Panc1 (cell line): Measurements from ENCODE around the gene TACC2. TPM values are rescaled to one million over a fixed set of nuclear protein-coding genes. Genes with fewer than 3 reads are reported as not detected.

Source experiments
- ATAC-seq: fragments of 200-7000 bp; cut with Tn5 transposase; 2 replicates; pipeline ENCODE4 v1.9.1; 2020; ENCODE audit warnings: mild to moderate bottlenecking, moderate library complexity
- BruUV-seq: library from RNA; stranded (reverse); fragments of 400-500 nt; replicated peaks from 2 replicates; lab custom pipeline; 2021; lab: Mats Ljungman, UMichigan
- CTCF ChIA-PET: fragments of 300-600 bp; sonication (Branson Sonifier 250); formaldehyde crosslinking; loops from one replicate; lab custom pipeline; 2022; ENCODE audit warnings: antibody characterized with exemption; lab: Charles Lee
- POLR2A ChIA-PET: fragments of 300-600 bp; sonication (Branson Sonifier 250); formaldehyde crosslinking; loops from one replicate; lab custom pipeline; 2022; ENCODE audit warnings: antibody characterized with exemption; lab: Charles Lee
- DNase-seq: peaks from one replicate; pipeline ENCODE4 v3.0.0-alpha.2; 2010; ENCODE audit warnings: low read depth, low spot score
- H3K27ac ChIP-seq: 2 replicates; pipeline ENCODE4 v1.5.1; 2011; ENCODE audit warnings: mild to moderate bottlenecking, low read length, inconsistent platforms
- H3K27me3 ChIP-seq: fragments of 200-500 bp; sonication (Bioruptor generic); 2 replicates; pipeline ENCODE4 v1.6.0; 2014; ENCODE audit warnings: low read length, inconsistent platforms; ENCODE audit not compliant: control insufficient read depth, insufficient read depth
- H3K36me3 ChIP-seq: fragments of 200-500 bp; sonication (Bioruptor generic); 2 replicates; pipeline ENCODE4 v1.5.1; 2014; ENCODE audit warnings: inconsistent platforms, mild to moderate bottlenecking, low read length, moderate library complexity; ENCODE audit not compliant: control insufficient read depth, insufficient read depth
- H3K4me1 ChIP-seq: 2 replicates; pipeline ENCODE4 v1.5.1; 2011; ENCODE audit warnings: inconsistent platforms, mild to moderate bottlenecking, low read length, moderate library complexity; ENCODE audit not compliant: control insufficient read depth, insufficient read depth
- H3K4me3 ChIP-seq, 2 experiments: 2 replicates each; pipeline ENCODE4 v1.5.1; 2011 to 2012; ENCODE audit warnings: low read depth in 2 of 2, low read length in 2 of 2, mild to moderate bottlenecking in 2 of 2, inconsistent platforms in 1 of 2, moderate library complexity in 1 of 2
- H3K9me3 ChIP-seq: fragments of 200-500 bp; sonication (Bioruptor generic); 2 replicates; pipeline ENCODE4 v1.5.1; 2014; ENCODE audit warnings: low read depth, mild to moderate bottlenecking, inconsistent platforms, low read length, moderate library complexity; ENCODE audit not compliant: control insufficient read depth, insufficient read depth
- CTCF ChIP-seq: fragments of 450-650 bp; IDR thresholded peaks from 2 replicates; pipeline ENCODE4 v1.5.1; 2017; ENCODE audit warnings: mild to moderate bottlenecking
- POLR2AphosphoS5 ChIP-seq: IDR thresholded peaks from 2 replicates; pipeline ENCODE4 v1.6.1; 2012; ENCODE audit warnings: mild to moderate bottlenecking, low read depth, low read length, moderate library complexity
- REST ChIP-seq, 2 experiments: IDR thresholded peaks; 2 replicates each; pipeline ENCODE4 v1.6.1; 2011 to 2012; ENCODE audit warnings: low read depth in 2 of 2, control low read depth in 1 of 2, low read length in 1 of 2, mild to moderate bottlenecking in 1 of 2, moderate library complexity in 1 of 2; ENCODE audit not compliant: insufficient read depth in 1 of 2
- SIN3A ChIP-seq: IDR thresholded peaks from 2 replicates; pipeline ENCODE4 v1.6.1; 2012; ENCODE audit warnings: low read depth, mild to moderate bottlenecking, low read length, moderate library complexity, borderline replicate concordance; ENCODE audit not compliant: insufficient read depth
- TCF7L2 ChIP-seq: IDR thresholded peaks from 2 replicates; pipeline ENCODE4 v1.6.1; 2011; ENCODE audit warnings: mild to moderate bottlenecking, low read depth, low read length, inconsistent platforms
- in situ Hi-C: cut with HindIII; loops from 2 replicates; pipeline ENCODE4 v1.10.0; 2016; ENCODE audit warnings: low sequenced_read_pairs, low pct_unique_long_range_greater_than_20kb
- intact Hi-C: fragments of 100-400 bp; cut with micrococcal nuclease; formaldehyde crosslinking; loops from one replicate; pipeline ENCODE4 v1.10.0; 2022; ENCODE audit not compliant: unreplicated experiment
- total RNA-seq: library from RNA; stranded (reverse); gene quantifications from one replicate; pipeline ENCODE4 v1.2.1, GENCODE V29; 2021; ENCODE audit not compliant: unreplicated experiment

The TACC2 gene
- total RNA-seq, 1 experiment from 2014 or later = 133 TPM

GRCh38 chr10:122029499-122030199 lies 40.7 kb downstream of the TACC2 start:
- ATAC-seq (peak; percentile 94), DNase-seq (no peak)
- peak overlapping the region; percentile 55 for H3K27ac ChIP-seq
- ChIA-PET CTCF (interaction anchor here (0.6 kb wide), 3 partner anchors 15 to 161 kb away, joined by 3 to 6 read pairs (median 3); no protein-coding TSS in a partner anchor), POLR2A (no interaction called here)
- peaks cover 17% of the 10 kb centered on the region for H3K4me1 ChIP-seq
- no TSS peak for BruUV-seq
- no peaks in the 10 kb centered on the region for H3K9me3 ChIP-seq
- H3K27me3 ChIP-seq = no peaks in the 10 kb centered on the region
- no peak; the same call in 1 of the 2 replicates for TF ChIP-seq CTCF
- no peak for TF ChIP-seq TCF7L2
- no peak for TF ChIP-seq POLR2AphosphoS5
- no peak overlapping the region for H3K4me3 ChIP-seq
- in situ Hi-C loops (no loop called here), intact Hi-C loops (loop anchor here (5.0 kb wide), 1 partner anchor 83 kb away; no protein-coding TSS in a partner anchor)
- no peaks in the 10 kb centered on the region for H3K36me3 ChIP-seq

- intact Hi-C loops (loop anchor here (5.0 kb wide), 1 partner anchor 82 kb away; no protein-coding TSS in a partner anchor), in situ Hi-C loops (no loop called here)
- no peak for DNase-seq
- H3K36me3 ChIP-seq = no peaks in the 10 kb centered on the region
- no peaks in the 10 kb centered on the region for H3K9me3 ChIP-seq
- ChIA-PET CTCF (no interaction called here), POLR2A (no interaction called here)
- no peak for TF ChIP-seq POLR2AphosphoS5
- no TSS peak for BruUV-seq
- no peak overlapping the region for H3K4me3 ChIP-seq
- peak overlapping the region; percentile 55 for H3K27ac ChIP-seq
- H3K4me1 ChIP-seq = peaks cover 17% of the 10 kb centered on the region
- no peaks in the 10 kb centered on the region for H3K27me3 ChIP-seq
- peak; percentile 72 for ATAC-seq
Observed at GRCh38 chr10:122030200-122030552, 41.2 kb downstream of the TACC2 start.

GRCh38 chr10:122033224-122033926 lies 44.4 kb downstream of the TACC2 start:
- POLR2A ChIA-PET = interaction anchor here (0.6 to 1.0 kb wide), 2 partner anchors 30 to 475 kb away, joined by 3 to 12 read pairs; no protein-coding TSS in a partner anchor
- DNase-seq = no peak
- no TSS peak for BruUV-seq

More at GRCh38 chr10:122033224-122033926, 44.4 kb downstream of the TACC2 start:
- H3K4me1 ChIP-seq = peaks cover 19% of the 10 kb centered on the region
- CTCF ChIA-PET = no interaction called here
- ATAC-seq = no peak
- no peaks in the 10 kb centered on the region for H3K36me3 ChIP-seq
- TF ChIP-seq POLR2AphosphoS5 (no peak), SIN3A (no peak), REST (IDR thresholded peaks at IDR 0.05; ENCODE audit: insufficient read depth in 1 of 2, low read depth in 2 of 2, low read length in 1 of 2) (no peak), TCF7L2 (no peak), CTCF (no peak)
- in situ Hi-C loops = no loop called here
- H3K4me3 ChIP-seq = no peak overlapping the region
- H3K9me3 ChIP-seq = no peaks in the 10 kb centered on the region
- no peak overlapping the region for H3K27ac ChIP-seq
- no peaks in the 10 kb centered on the region for H3K27me3 ChIP-seq
- intact Hi-C loops = loop anchor here (5.0 kb wide), 1 partner anchor 79 kb away; no protein-coding TSS in a partner anchor
